GM12865 (cell line): ENCODE measurements around the gene CDC26.
"Not testable (repeated sequence)": the region's sequence is repeated elsewhere in the genome, so short reads cannot be mapped to it uniquely, and the experiment has no call there.

ENCODE experiments used
- DNase-seq: peaks from one replicate; pipeline ENCODE4 v3.0.0; 2010; ENCODE audit warnings: low read depth
- H3K4me3 ChIP-seq: 2 replicates; pipeline ENCODE4 v1.5.1; 2011; ENCODE audit warnings: mild to moderate bottlenecking, low read depth, low read length, control low read depth
- TF ChIP-seq, protein P1 (sequence below): IDR thresholded peaks from 2 replicates; pipeline ENCODE4 v1.5.1; 2011; ENCODE audit warnings: low read length, control low read depth, low read depth, inconsistent platforms; ENCODE audit not compliant: insufficient read depth; ENCODE audit errors: missing control alignments

Gene CDC26

DNA sequence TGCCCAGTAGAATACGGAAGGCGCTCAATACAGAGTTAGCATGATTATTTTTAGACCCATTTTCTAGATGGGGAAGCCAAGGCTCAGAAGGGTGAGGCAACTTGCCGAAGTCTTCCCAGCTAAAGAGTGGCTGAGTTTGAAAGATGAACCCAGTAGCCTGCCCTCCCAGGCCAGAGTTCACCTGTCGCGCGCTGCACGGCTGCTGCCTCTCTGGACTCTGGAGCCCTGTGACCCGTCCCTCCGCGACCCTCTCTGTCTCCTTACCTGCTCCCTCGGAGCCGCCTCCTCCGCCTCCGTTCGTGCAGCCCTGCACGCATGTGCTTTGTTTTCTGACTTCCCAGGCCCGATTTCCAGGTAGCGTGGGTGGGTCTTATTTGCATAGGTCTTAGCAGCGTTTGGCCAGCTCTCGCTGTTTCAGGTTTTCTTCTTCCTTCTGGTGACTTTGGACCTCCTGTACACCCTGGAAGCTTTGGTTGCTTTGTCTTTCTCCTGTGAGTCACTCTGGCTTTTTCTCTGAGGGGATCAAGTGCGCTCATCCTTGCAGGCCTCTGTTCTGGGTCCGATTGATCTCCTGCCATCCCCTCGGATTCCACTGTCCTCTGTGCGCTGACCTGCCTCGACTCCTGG, 27.5 kb upstream of the CDC26 start, which contains the start of gene RNF183:
Gene RNF183, minus strand, starts transcription at position 585 of the 627 bp plus-strand sequence. CDS start 5,192 bp downstream, outside the sequence.
- no peak within 1 kb of the TSS for H3K4me3 ChIP-seq
- DNase-seq = no peak
- TF ChIP-seq, protein P1, sequence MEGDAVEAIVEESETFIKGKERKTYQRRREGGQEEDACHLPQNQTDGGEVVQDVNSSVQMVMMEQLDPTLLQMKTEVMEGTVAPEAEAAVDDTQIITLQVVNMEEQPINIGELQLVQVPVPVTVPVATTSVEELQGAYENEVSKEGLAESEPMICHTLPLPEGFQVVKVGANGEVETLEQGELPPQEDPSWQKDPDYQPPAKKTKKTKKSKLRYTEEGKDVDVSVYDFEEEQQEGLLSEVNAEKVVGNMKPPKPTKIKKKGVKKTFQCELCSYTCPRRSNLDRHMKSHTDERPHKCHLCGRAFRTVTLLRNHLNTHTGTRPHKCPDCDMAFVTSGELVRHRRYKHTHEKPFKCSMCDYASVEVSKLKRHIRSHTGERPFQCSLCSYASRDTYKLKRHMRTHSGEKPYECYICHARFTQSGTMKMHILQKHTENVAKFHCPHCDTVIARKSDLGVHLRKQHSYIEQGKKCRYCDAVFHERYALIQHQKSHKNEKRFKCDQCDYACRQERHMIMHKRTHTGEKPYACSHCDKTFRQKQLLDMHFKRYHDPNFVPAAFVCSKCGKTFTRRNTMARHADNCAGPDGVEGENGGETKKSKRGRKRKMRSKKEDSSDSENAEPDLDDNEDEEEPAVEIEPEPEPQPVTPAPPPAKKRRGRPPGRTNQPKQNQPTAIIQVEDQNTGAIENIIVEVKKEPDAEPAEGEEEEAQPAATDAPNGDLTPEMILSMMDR = no peak

DNA sequence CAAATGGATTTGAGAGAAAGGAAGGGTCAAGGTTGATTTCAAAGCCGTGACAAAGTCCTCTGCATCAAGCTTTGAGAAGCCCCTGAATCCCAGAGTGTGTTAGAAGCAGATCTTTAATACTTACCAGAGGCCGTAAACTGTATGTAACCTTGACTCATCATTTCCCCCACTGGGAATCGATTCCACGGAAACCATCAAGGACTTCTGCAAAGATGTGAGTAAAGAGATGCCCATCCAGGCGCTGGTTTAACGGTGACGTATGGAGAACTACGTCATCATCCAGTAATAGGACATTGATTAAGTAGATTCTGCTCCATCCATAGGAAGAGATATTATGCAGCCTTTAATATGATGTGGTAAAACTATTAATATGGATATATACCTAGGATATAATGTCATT, 26.2 kb upstream of the CDC26 start:
- TF ChIP-seq, protein P1 = no peak
- H3K4me3 ChIP-seq = no peak overlapping the region
- no peak for DNase-seq

DNA sequence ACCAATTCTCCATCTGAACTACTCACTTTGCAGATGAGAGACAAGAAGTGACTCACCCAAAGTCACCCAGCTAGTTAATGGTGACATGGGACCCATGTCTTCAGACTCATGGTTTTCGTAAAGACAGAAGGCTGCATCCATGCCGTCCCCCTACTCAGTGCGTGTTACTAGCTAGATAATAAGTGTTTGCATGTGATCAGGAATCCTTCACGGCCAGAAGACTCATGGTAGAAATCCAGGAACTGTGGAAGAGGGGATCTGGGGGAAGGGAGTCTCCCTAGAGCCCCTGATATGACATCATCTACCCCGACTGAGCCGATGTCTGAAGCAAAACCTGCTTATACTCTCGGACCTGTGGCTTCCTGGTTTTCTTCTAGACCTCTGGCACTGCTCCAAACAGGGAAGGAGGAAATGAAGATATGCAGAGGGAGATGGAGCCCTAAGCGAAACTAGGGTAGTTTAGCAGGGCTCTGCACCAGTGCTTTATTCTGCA, 24.5 kb upstream of the CDC26 start:
- DNase-seq = no peak
- TF ChIP-seq, protein P1 = no peak
- H3K4me3 ChIP-seq = no peak overlapping the region

DNA sequence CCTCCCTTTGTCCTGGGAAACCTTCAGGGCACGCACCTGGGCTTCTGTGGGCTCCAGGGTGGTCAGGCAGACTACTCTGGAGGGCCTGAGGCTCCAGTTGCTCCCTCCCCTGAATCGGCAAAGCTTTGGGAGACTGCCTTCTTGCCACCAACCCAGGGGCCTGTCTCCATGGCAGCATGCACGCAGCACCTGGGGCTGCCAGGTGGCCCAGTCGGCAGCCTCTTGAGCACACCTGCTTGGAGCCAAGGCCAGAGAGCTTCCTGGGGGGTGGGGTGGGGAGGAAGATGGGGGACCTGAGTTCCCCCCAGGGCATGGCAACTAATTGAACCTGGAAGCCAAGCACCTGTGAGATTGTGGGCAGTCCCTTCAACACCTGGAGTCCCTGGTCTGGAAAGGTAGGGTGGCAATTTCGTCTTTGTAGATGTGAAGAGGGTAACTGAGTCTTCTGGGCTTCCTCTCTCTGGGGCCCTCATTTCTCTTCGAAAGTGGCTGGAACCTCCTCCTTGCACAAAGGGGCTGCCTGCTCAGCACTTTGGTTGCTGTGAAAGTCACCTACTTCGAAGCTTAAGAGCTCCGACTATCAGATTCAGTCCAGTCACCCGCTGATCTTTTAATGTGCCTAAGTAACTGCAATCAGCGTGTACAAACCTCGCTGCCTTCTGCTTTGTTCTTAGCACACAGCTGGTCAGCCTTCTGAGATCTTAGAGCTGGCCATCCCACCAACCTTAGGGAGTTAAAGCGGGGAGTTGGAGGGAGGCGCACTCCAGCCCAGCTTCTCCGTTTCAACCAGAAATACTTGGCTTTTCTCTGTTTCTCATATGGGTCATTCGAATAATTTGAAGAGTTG, 23.8 kb upstream of the CDC26 start:
- TF ChIP-seq, protein P1 = no peak
- H3K4me3 ChIP-seq = no peak overlapping the region
- no peak for DNase-seq

DNA sequence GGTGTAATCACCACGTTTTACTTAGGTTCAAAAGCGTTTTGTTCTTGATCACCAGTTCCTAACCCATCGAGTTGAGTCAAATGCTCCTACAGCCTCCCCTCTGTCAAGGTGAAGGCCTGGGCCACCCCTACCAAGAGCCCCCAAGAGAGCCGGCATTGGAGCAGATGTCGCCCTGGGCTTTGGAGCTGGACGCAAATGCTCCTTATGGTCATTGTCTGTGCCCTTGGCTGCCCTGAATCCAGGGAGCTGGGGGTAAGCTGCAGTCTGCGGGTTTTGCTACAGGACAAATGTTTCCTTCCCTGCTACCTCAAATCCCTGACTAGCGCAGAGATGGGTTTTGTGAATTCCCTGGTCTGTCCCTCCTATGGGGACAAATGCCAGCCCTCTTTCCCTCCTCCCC, 22.9 kb upstream of the CDC26 start:
- no peak overlapping the region for H3K4me3 ChIP-seq
- no peak for DNase-seq
- TF ChIP-seq, protein P1 = no peak

DNA sequence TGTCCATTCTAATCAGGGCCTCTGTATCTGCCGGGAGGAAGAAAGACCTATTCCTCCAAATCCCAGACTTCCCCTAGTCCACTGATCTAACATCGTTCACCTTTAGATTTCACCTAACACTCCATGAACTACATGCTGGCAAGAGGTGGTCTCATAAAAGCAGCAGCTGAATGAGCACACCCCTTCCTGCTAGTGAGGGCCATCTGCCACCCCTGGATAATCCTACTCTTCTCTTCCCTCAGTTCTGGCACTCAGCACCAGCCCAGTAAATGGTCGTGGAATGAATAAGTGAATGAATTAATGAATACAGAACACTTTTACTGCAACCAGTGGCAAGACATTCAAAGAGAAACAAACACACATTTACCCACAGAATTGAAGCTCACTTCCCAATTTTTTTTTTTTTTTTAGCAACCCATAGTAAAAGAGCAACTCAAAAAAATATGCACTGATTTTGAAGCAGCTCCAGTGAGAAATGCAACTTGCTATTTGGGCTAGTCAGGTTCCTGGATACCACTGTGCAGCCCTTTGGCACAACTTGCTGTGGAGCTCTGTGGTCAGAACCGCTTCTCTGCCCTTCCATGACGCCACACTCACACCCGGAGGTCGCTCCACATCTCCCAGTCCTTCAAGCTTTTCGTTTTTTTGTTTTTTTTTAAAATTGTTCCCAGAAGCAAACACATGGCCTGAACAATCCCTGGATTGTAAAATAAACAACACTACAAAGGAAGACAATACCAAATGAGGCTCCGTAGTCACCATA, 21.6 kb upstream of the CDC26 start:
- H3K4me3 ChIP-seq = no peak overlapping the region
- TF ChIP-seq, protein P1 = no peak
- DNase-seq = no peak

DNA sequence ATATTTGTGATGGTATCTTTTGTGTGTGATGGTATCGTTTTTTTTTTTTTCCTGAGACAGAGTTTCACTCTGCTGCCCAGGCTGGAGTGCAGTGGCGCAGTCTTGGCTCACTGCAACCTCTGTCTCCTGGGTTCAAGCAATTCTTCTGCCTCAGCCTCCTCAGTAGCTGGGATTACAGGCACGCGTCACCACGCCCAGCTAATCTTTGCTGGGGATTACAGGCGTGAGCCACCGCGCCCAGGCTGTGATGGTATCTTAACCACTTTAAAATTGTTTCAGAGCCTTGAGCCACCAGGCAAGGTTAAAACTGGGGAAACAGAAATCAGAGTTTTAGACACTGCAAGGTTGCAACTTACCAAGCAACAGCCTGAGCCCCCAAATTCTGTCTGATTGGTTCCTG, 20.9 kb upstream of the CDC26 start:
- H3K4me3 ChIP-seq, DNase-seq: not testable (repeated sequence)
